Hair follicle dermal papilla cell (primary cell): ENCODE results near the gene HEXA. TPM values are rescaled to one million over a fixed set of nuclear protein-coding genes. Genes with fewer than 3 reads are reported as not detected.

Source experiments
- total RNA-seq: library from RNA; depleted of rRNA; stranded (reverse); fragments of >200 nt; gene quantifications from 2 replicates; pipeline ENCODE4 v1.2.3, GENCODE V29; 2012

Gene HEXA
- 86.3 and 97.0 TPM in 2 replicates for total RNA-seq

GRCh38 chr15:72375846-72376581 lies at the start of gene HEXA:
HEXA (minus strand) TSS chr15:72376014; CDS start chr15:72375972, 42 bp downstream.

DNA sequence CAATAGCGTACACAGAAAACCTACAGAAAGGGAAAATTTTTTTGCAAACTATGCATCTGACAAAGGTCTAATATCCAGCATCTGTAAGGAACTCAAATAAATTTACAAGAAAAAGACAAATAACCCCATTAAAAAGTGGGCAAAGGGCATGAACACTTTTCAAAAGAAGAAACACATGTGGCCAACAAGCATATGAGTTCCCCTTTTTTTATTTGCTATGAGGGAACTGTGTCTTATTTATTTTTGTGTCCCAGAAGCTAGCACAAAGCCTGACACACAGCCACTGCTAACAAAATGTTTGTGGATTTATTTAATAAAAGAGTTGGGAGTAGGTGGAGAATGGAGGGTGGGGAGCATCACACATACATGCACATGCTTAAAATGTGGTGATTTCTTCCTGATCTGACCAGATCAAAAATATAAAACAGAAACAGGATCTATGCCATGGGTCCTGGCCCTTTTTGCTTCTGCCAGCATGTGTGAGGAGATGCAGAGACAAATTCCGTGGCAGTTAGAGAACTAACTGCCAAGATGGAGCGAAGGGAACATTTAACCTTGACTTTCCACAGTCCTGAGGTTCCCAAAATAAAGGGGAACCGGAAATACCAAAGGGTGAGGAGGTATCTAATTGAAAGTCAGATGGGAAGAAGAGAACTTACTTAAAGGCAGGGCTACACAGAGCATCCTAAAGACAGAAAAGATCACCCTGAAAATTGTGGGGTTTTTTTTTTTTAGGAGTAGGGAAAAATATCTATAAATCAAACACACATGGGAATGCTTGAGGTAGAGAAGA lies 22.2 kb upstream of the HEXA start, which contains the start of gene TMEM202:
Gene TMEM202, plus strand, starts transcription at position 510 of the 793 bp plus-strand sequence. Its CDS starts 22 bp downstream, at position 532.

GRCh38 chr15:72319985-72320671 lies 55.7 kb downstream of the HEXA start, which contains the start of gene CELF6:
CELF6 (minus strand) TSS chr15:72320157; CDS start chr15:72319874, 283 bp downstream.

Other genes starting within 250 kb of the HEXA start
- gene GRAMD2A, start 178.2 kb downstream of the HEXA start, total RNA-seq = 0.32 and 0.61 TPM in 2 replicates
- gene PKM, start 144.8 kb downstream of the HEXA start, total RNA-seq = 2,153 and 2,968 TPM in 2 replicates
- gene PARP6, start 103.5 kb downstream of the HEXA start, total RNA-seq = 31.7 and 35.2 TPM in 2 replicates
- 0.16 and 0.36 TPM in 2 replicates for gene CELF6, start 55.9 kb downstream of the HEXA start, total RNA-seq
- not detected in 2 replicates for gene TMEM202, start 22.3 kb upstream of the HEXA start, total RNA-seq
- 41.0 and 58.9 TPM in 2 replicates for gene ARIH1, start 98.3 kb upstream of the HEXA start, total RNA-seq